Neuronal stem cell (in vitro differentiated cells): ENCODE data around the gene PRKAR2A.

Experiments
- DNase-seq: peaks from one replicate; pipeline ENCODE4 v3.0.0-alpha.2; 2013; ENCODE audit warnings: low spot score
- H2AFZ ChIP-seq: one replicate; pipeline ENCODE4 v1.6.1; 2013; ENCODE audit warnings: mild to moderate bottlenecking, low read length, inconsistent platforms
- H2AK5ac ChIP-seq: 2 replicates; pipeline ENCODE4 v1.6.1; 2013; ENCODE audit warnings: low read depth, mild to moderate bottlenecking, inconsistent platforms, low read length, moderate library complexity, mixed read lengths
- H2BK120ac ChIP-seq: 2 replicates; pipeline ENCODE4 v1.6.1; 2013; ENCODE audit warnings: low read depth, mild to moderate bottlenecking, inconsistent platforms, low read length, moderate library complexity, mixed read lengths
- H2BK12ac ChIP-seq: one replicate; pipeline ENCODE4 v1.6.1; 2013; ENCODE audit warnings: low read length, inconsistent platforms
- H2BK15ac ChIP-seq: 2 replicates; pipeline ENCODE4 v1.6.1; 2013; ENCODE audit warnings: mild to moderate bottlenecking, low read length, inconsistent platforms, mixed read lengths
- H2BK5ac ChIP-seq: one replicate; pipeline ENCODE4 v1.6.1; 2013; ENCODE audit warnings: inconsistent platforms, mild to moderate bottlenecking, low read length, moderate library complexity
- H3K14ac ChIP-seq: one replicate; pipeline ENCODE4 v1.6.1; 2013; ENCODE audit warnings: low read length, inconsistent platforms
- H3K18ac ChIP-seq: 2 replicates; pipeline ENCODE4 v1.6.1; 2013; ENCODE audit warnings: low read length, inconsistent platforms
- H3K23ac ChIP-seq: 2 replicates; pipeline ENCODE4 v1.6.1; 2013; ENCODE audit warnings: low read depth, mild to moderate bottlenecking, mixed read lengths, low read length, inconsistent platforms; ENCODE audit not compliant: poor library complexity
- H3K27ac ChIP-seq: replicated peaks from 3 replicates; pipeline ENCODE4 v1.5.1; 2013; ENCODE audit warnings: low read length, inconsistent platforms
- H3K27me3 ChIP-seq, 3 experiments: 2 replicates each; pipeline ENCODE4 v1.6.1; 2013; ENCODE audit warnings: low read length in 3 of 3, mild to moderate bottlenecking in 2 of 3, inconsistent platforms in 1 of 3, low read depth in 1 of 3, mixed read lengths in 1 of 3, moderate library complexity in 1 of 3; ENCODE audit not compliant: control insufficient read depth in 3 of 3, insufficient read depth in 3 of 3
- H3K36me3 ChIP-seq, 2 donors: replicated peaks in 1 of 2; 2 replicates each; pipeline ENCODE4 v1.6.1; 2013; ENCODE audit warnings: low read length in 2 of 2; ENCODE audit not compliant: control insufficient read depth in 2 of 2, insufficient read depth in 2 of 2
- H3K4ac ChIP-seq: 2 replicates; pipeline ENCODE4 v1.6.1; 2013; ENCODE audit warnings: inconsistent platforms, mild to moderate bottlenecking, low read length, moderate library complexity
- H3K4me1 ChIP-seq, 2 donors: 1 replicate in 1 of 2; 2 replicates in 1 of 2; pipeline ENCODE4 v1.6.1; 2013; ENCODE audit warnings: low read length in 2 of 2, low read depth in 1 of 2; ENCODE audit not compliant: control insufficient read depth in 2 of 2, insufficient read depth in 1 of 2
- H3K4me2 ChIP-seq: one replicate; pipeline ENCODE4 v1.6.1; 2013; ENCODE audit warnings: mild to moderate bottlenecking, low read length, inconsistent platforms; ENCODE audit not compliant: insufficient read depth, poor library complexity, severe bottlenecking
- H3K4me3 ChIP-seq, 2 donors: 2 replicates each; pipeline ENCODE4 v1.5.1; 2013; ENCODE audit warnings: low read length in 2 of 2, mild to moderate bottlenecking in 2 of 2, inconsistent platforms in 1 of 2, moderate library complexity in 1 of 2
- H3K79me1 ChIP-seq: one replicate; pipeline ENCODE4 v1.6.1; 2013; ENCODE audit warnings: low read depth, mild to moderate bottlenecking, inconsistent platforms, low read length, moderate library complexity
- H3K9ac ChIP-seq: one replicate; pipeline ENCODE4 v1.6.1; 2013; ENCODE audit warnings: mild to moderate bottlenecking, low read depth, low read length, inconsistent platforms; ENCODE audit not compliant: poor library complexity
- H3K9me3 ChIP-seq, 2 donors: replicated peaks in 1 of 2; 2 replicates each; pipeline versions ENCODE3 to v1.6.1; 2013; ENCODE audit warnings: low read length in 2 of 2, mild to moderate bottlenecking in 2 of 2, inconsistent platforms in 1 of 2, low read depth in 1 of 2, mixed read lengths in 1 of 2, moderate library complexity in 1 of 2; ENCODE audit not compliant: control insufficient read depth in 2 of 2, insufficient read depth in 1 of 2
- H4K8ac ChIP-seq: one replicate; pipeline ENCODE4 v1.6.1; 2013; ENCODE audit warnings: low read depth, mild to moderate bottlenecking, inconsistent platforms, low read length, moderate library complexity
- H4K91ac ChIP-seq: one replicate; pipeline ENCODE4 v1.6.1; 2013; ENCODE audit warnings: low read length, low read depth, mild to moderate bottlenecking, inconsistent platforms; ENCODE audit not compliant: poor library complexity
- WGBS, 2 donors: extraction: QIAGEN DNeasy Blood & Tissue Kit; methylation state at CpG; one replicate each; pipeline ENCODE4 v1.1.7; 2013; ENCODE audit warnings: missing lambda C conversion rate in 2 of 2, mixed read lengths in 1 of 2; ENCODE audit not compliant: insufficient read length in 2 of 2, insufficient replicate concordance in 1 of 2; ENCODE audit errors: extremely low coverage in 2 of 2; 5-methylcytosine and 5-hydroxymethylcytosine counted together

The PRKAR2A gene

DNA sequence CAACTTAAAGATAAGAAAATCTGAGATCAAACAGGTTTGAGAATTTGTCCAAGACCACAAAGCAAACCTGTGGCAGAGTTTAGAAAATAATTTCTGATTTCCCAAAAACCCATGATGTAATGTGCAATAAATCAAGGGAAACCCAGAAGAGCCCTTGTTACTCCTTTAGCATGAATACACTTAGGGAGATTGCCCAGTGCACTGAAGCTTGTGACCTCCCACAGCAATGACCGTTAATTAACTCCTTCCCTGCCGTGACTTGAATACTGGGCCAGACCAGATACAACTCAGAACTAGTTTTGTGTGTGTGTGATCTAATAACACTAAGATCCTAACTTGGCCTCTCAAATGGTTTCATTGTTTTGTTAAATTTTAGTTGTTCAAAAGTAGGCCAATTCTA lies 2.5 kb downstream of the PRKAR2A start:
- H3K79me1 ChIP-seq: peaks cover 1% of the 10 kb centered on the region
- no peak overlapping the region for H3K9ac ChIP-seq
- no peak for DNase-seq
- no peaks in the 10 kb centered on the region for H3K9me3 ChIP-seq
- no peak overlapping the region for H3K27ac ChIP-seq
- no peak overlapping the region for H2BK12ac ChIP-seq
- no peak overlapping the region for H2AK5ac ChIP-seq
- H4K91ac ChIP-seq: no peak overlapping the region
- no peak overlapping the region for H4K8ac ChIP-seq
- H3K27me3 ChIP-seq: peaks cover 0 to 3% (median 0%) of the 10 kb centered on the region in 3 experiments
- no peak overlapping the region for H2BK120ac ChIP-seq
- H3K4me2 ChIP-seq: no peak overlapping the region
- H3K4me3 ChIP-seq: no peak overlapping the region
- no peak overlapping the region for H3K4ac ChIP-seq
- H2BK15ac ChIP-seq: no peak overlapping the region
- H3K36me3 ChIP-seq: no peaks in the 10 kb centered on the region
- no peaks in the 10 kb centered on the region for H3K4me1 ChIP-seq
- H3K14ac ChIP-seq: no peak overlapping the region
- H3K18ac ChIP-seq: no peak overlapping the region
- WGBS, 2 donors: no CpG with 5 or more reads among the region's 2 CpGs
- no peak overlapping the region for H2BK5ac ChIP-seq
- H2AFZ ChIP-seq: no peak overlapping the region
- no peak overlapping the region for H3K23ac ChIP-seq

DNA sequence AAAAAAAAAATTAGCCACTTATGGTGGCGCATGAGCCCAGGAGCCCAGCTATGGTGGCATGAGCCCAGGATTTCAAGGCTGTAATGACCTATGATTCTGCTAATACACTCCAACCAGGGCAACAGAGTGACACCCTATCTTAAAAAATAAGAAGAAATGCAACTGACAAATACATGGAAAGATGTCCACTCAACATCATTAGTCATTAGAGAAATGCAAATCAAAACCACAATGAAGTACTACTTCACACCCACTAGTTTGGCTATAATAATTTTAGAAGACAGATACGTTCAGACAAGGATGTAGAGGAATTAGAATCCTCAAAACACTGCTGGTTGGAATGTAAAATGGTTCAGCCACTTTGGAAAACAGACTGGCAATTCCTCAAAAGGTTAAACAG lies 10.5 kb downstream of the PRKAR2A start:
- H4K91ac ChIP-seq: no peak overlapping the region
- H4K8ac ChIP-seq: no peak overlapping the region
- no peaks in the 10 kb centered on the region for H3K4me1 ChIP-seq
- H2BK120ac ChIP-seq: no peak overlapping the region
- H3K18ac ChIP-seq: no peak overlapping the region
- peaks cover 0 to 3% of the 10 kb centered on the region in 2 donors for H3K9me3 ChIP-seq
- no peak overlapping the region for H3K4ac ChIP-seq
- H3K27ac ChIP-seq: no peak overlapping the region
- no peak overlapping the region for H2AFZ ChIP-seq
- H3K4me3 ChIP-seq: no peak overlapping the region
- no peak overlapping the region for H3K9ac ChIP-seq
- no peak overlapping the region for H3K14ac ChIP-seq
- H3K23ac ChIP-seq: no peak overlapping the region
- WGBS, 2 donors: no CpG with 5 or more reads among the region's 2 CpGs
- H3K4me2 ChIP-seq: no peak overlapping the region
- H2BK15ac ChIP-seq: no peak overlapping the region
- no peaks in the 10 kb centered on the region for H3K79me1 ChIP-seq
- no peak for DNase-seq
- no peak overlapping the region for H2AK5ac ChIP-seq
- no peak overlapping the region for H2BK12ac ChIP-seq
- H2BK5ac ChIP-seq: no peak overlapping the region
- no peaks in the 10 kb centered on the region for H3K27me3 ChIP-seq
- H3K36me3 ChIP-seq: no peaks in the 10 kb centered on the region

DNA sequence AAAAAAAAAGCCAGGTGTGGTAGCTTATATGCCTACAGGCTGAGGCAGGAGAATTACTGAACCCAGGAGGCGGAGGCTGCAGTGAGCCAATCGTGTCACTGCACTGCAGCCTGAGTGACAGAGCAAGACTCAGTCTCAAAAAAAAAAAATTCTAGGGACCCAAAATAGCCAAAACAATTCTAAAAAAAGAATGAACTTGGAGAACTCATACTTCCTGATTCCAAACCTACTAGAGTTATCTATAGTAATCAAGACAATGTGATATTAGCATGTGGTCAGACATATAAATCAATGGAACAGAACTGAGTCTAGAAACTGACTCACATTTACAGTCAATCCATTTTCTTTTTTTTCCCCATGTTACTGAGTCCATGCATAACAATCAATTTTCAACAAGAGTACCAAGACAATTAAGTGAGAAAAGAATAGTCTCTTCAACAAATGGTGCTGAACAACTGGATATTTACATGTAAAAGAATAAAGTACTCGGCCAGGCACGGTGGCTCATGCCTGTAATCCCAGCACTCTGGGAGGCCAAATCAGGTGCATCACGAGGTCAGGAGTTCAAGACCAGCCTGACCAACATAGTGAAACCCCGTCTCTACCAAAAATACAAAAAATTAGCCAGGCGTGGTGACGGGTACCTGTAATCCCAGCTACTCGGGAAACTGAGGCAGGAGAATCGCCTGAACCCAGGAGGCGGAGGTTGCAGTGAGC lies 11.9 kb downstream of the PRKAR2A start:
- Histone ChIP-seq H3K14ac (no peak overlapping the region), H3K18ac (no peak overlapping the region), H2BK120ac (no peak overlapping the region), H2AK5ac (no peak overlapping the region), H3K4me2 (no peak overlapping the region), H2BK5ac (no peak overlapping the region), H3K9ac (no peak overlapping the region), H3K4ac (no peak overlapping the region), H3K9me3 (peaks cover 0 to 3% of the 10 kb centered on the region in 2 donors), H3K79me1 (no peaks in the 10 kb centered on the region), H4K8ac (no peak overlapping the region), H4K91ac (no peak overlapping the region), H2BK15ac (no peak overlapping the region), H3K36me3 (no peaks in the 10 kb centered on the region), H2AFZ (no peak overlapping the region), H3K4me1 (no peaks in the 10 kb centered on the region), H2BK12ac (no peak overlapping the region), H3K27ac (no peak overlapping the region), H3K4me3 (no peak overlapping the region), H3K27me3 (no peaks in the 10 kb centered on the region), H3K23ac (no peak overlapping the region)
- WGBS, 2 donors: no CpG with 5 or more reads among the region's 11 CpGs
- no peak for DNase-seq

DNA sequence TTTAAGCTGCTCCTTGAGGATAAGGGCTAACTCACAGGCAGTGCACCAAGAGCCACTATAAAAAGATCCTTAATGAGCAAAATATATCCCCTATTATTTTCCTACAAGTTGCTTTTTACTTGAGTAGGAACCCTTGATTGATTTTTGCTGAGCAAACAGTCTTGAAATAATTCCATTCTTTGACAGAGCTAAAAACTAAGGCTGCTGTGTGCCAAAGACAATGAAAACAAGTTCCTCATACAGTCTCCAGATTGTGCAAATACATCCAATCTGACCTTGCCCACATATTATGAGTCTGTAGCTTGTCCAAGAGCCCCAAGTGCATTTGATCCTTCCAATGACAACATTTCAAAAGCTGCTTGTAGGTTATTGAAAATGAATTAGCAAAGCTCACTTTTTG lies 15.0 kb downstream of the PRKAR2A start:
- no peak overlapping the region for H4K8ac ChIP-seq
- H3K4me3 ChIP-seq: no peak overlapping the region
- no peaks in the 10 kb centered on the region for H3K4me1 ChIP-seq
- no peak overlapping the region for H3K18ac ChIP-seq
- no peak overlapping the region for H4K91ac ChIP-seq
- no peaks in the 10 kb centered on the region for H3K36me3 ChIP-seq
- no peak overlapping the region for H2AFZ ChIP-seq
- H3K14ac ChIP-seq: no peak overlapping the region
- no peak overlapping the region for H3K27ac ChIP-seq
- H2BK120ac ChIP-seq: no peak overlapping the region
- H2BK15ac ChIP-seq: no peak overlapping the region
- no peak overlapping the region for H2BK12ac ChIP-seq
- DNase-seq: no peak
- no peak overlapping the region for H3K4ac ChIP-seq
- no peak overlapping the region for H3K9ac ChIP-seq
- H2BK5ac ChIP-seq: no peak overlapping the region
- H3K9me3 ChIP-seq: peaks cover 0 to 3% of the 10 kb centered on the region in 2 donors
- no peak overlapping the region for H3K4me2 ChIP-seq
- no peak overlapping the region for H2AK5ac ChIP-seq
- no peaks in the 10 kb centered on the region for H3K27me3 ChIP-seq
- H3K23ac ChIP-seq: no peak overlapping the region
- no peaks in the 10 kb centered on the region for H3K79me1 ChIP-seq
